HG02610 (cell line): ENCODE data around the gene MOCS3.

Experiments used
- ATAC-seq: cut with Tn5 transposase; IDR thresholded peaks from one replicate; pipeline ENCODE4 v1.9.1; 2021; ENCODE audit warnings: mild to moderate bottlenecking, moderate library complexity; ENCODE audit not compliant: unreplicated experiment

The MOCS3 gene

DNA sequence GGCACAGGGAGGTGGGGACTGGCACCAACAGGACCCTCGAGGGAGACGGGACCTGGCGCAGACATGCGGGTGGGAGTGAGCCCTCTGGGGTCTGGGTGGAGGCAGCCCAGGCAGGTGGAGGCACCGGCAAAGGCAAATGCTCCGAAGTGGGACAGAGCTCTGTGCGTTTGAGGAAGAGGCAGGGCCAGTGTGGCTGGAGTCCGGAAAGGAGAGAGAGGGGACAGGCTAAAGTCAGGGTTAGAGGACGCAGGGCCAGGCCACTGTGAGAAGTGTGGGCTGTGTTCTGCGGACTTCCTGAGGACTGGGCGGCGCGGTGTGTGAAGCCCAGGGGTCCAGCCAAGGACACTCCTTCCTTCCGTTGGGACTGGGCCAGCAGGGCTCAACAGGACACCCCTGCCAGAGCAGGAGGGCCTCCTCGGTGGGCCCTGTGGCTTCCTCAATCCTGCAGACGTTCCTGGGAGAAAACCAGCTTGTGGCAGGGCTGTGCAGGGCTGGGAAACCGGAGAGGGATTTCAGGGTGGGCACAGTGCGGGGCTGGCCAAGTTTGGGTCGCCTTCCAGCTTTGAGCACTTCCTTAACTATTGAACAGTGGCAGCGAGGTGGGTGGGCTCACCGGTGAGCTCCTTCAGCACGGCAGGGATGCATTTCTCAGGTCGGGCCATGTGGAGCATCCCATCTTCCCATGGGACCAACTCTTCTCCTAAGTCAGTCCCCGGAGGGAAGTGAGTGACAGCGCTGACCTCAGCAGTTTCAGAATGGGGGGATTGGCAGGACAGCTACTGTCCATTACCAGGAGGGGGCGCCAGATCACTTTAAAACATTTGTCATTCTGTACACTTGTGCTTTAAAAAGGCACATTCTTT is 22.5 kb downstream of the MOCS3 start:
- no peak for ATAC-seq

DNA sequence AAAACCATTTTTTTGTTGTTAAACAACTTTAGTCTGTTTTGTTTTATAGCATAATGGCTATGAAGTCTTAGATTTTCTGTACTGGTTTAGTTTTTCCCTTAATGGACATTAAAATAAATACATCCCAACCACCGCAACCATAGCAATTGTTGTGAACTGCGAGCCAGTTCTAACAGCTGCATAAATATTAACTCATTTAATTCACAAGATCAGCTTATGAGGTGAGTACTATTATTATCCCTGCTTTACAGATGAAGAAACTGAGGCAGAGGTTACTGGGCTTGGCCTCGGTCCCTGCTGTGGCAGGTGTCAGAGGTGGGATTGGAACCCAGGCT is 23.1 kb downstream of the MOCS3 start:
- ATAC-seq: no peak

DNA sequence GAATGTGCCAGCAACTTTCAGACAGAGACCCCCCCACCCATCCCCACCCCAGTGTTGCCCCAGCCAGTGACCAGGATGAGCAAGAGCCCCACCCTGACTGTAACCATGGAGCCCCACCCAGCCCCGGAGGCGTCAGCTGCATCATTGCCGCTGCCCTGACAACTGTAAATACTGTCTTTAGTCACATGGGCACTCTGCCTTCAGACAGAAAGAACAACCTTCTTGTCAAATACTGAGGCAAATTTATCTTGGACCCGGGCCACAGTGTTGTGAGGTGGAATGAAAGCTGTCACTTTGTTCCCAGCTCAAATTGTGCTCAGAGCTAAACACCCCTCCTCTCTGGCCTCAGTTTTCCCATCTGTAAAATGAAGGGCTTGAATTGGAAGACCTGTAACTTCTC is 23.7 kb downstream of the MOCS3 start:
- no peak for ATAC-seq

DNA sequence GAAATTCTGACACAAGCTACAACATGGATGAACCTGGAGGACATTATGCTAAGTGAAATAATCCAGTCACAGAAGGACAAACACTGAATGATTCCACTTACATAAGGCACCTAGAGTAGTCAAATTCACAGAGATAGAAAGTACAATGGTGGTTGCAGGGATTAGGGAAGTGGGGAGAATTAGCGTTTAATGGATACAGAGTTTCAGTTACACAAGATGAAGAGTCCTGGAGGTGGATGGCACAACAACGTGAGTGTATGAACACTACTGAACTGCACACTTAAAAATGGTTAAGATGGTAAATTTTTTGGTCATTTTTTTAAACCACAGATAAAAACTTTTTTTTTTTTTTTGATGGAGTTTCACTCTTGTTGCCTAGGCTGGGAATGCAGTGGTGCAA is 24.7 kb downstream of the MOCS3 start:
- no peak for ATAC-seq

DNA sequence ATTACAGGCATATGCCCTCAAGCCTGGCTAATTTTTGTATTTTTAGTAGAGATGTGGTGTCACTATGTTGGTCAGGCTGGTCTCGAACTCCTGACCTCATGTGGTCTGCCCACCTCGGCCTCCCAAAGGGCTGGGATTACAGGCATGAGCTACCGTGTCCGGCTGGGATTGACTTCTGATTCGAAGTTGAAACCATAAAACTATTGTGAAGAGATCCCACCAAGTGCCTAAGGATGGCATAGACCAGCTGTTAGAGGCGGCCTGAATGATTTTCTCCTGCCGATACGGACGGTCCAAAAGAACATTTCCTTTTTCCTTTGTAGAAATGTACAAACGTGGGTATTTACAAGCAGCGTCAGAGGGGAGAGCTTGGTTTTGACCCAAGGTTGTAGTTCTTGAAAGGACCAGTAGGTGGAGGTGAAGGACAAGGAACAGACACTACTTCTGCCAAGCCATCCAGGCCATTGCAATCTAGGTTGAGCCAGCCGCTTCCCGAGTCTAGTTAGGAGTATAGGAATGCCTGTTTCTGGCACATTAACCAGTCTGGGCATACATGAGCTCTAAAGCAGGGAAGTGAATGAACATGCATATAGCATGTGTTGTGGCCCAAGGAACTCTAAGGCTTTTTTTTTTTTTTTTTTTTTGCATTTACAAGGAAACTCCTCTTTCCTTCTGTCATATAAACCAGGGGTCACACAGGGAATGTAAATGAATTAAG is 29.0 kb downstream of the MOCS3 start:
- ATAC-seq: no peak

DNA sequence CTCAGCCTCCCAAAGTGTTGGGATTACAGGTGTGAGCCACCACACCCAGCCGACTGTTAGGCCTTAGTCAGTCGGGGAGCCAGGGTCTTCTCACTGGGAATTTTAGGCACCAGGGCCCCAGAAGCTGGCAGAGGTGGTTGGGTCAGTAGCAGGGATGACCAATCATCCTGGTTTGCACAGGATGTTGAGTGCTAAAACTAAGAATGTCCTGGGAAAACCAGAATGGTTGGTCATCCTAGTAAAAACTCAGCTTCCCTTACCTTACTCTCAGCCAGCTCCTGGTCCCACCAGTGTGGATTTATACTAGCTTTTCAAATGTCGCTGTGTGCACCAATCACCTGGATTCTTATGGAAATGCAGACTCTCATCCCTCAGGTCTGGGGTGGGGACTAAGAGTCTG is 32.5 kb downstream of the MOCS3 start:
- ATAC-seq: no peak

DNA sequence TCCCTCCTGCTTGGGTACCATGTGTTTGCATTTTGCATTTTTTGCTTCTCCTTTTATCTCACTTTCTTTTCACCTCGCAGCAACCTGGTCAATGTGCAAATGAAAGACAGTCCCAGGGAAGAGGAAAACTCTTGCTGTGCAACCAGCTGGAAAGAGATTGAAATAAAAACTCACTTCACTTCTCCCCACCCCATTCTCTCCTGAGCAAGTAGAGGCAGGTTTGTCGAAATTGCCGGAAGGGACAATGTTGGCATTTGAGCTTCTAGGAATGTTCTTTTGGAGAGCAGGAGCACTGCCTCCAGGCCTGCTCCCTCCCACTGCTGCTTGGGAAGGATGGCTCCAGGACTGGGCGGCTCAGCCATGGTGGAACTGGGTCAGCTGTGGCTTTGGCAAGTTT is 33.7 kb downstream of the MOCS3 start:
- ATAC-seq: no peak

DNA sequence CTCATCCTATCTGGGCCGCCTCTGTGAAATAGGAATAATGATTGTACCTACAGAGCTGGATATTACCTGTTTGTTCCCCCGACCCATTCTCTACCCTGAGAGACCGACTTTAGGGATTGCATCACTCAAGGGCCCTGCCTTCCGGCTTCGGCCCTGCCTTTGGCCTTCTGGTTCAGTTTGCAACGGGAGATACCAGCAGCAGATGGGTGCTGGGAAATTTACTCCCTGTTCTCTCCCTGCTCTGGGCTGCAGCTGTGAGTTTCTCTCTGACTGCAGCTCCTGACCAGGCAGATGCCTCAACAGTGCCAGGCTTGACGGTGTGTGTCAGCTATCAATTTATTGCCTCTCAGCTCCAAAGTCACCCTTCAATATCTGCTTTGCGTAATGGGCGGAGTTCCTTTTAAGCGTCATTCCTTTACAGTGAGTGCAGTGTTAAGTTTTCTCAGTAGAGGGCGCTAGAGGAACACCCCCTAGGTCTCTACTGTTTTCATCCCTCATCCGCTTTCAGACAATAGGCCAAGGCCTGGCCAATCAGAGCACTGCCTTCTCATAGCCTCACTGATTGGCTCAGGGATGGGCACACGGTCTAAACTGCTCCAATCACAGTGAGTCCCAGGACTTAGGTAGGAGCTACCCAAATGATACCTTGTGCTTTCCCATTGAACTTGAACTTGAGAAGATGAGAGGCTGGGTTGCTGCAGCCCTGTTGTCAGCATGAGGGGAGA is 34.3 kb downstream of the MOCS3 start:
- ATAC-seq: peak; percentile 62

DNA sequence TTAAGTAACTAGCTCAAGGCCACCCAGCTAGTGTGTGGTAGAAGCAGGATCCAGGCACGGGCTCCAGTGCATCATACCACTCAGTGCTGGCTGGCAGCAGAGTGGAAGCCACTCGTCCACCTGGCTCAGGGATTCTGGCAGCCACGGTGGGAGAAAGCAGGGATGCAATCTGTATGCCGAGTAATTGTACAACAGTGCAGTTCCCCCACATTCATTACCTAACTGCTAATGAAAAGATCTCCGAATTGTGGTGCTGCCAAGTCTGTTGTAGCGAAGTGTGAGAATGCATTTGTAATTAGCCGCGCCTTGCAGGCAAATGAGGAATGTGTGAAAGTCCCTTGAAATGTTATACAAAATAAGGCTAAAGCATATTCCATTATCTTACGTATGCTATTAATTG is 35.3 kb downstream of the MOCS3 start:
- ATAC-seq: no peak

DNA sequence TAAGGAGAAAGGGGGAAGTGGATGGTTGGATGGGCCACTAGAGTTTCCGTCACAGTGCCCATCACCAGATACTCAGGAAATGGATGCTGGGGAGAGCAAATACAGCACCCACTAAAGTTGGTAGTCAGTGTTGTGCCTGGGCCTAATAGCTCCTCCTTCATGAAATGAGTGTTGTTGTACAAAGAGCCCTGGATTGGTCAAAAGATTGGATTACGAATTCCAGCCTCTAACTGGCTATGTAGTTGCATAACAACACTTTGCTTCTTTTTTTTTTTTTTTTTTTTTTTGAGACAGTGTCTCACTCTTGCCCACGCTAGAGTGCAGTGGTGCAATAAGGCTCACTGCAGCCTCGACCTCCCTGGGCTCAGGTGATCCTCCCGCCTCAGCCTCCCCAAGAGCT is 36.9 kb downstream of the MOCS3 start:
- no peak for ATAC-seq

DNA sequence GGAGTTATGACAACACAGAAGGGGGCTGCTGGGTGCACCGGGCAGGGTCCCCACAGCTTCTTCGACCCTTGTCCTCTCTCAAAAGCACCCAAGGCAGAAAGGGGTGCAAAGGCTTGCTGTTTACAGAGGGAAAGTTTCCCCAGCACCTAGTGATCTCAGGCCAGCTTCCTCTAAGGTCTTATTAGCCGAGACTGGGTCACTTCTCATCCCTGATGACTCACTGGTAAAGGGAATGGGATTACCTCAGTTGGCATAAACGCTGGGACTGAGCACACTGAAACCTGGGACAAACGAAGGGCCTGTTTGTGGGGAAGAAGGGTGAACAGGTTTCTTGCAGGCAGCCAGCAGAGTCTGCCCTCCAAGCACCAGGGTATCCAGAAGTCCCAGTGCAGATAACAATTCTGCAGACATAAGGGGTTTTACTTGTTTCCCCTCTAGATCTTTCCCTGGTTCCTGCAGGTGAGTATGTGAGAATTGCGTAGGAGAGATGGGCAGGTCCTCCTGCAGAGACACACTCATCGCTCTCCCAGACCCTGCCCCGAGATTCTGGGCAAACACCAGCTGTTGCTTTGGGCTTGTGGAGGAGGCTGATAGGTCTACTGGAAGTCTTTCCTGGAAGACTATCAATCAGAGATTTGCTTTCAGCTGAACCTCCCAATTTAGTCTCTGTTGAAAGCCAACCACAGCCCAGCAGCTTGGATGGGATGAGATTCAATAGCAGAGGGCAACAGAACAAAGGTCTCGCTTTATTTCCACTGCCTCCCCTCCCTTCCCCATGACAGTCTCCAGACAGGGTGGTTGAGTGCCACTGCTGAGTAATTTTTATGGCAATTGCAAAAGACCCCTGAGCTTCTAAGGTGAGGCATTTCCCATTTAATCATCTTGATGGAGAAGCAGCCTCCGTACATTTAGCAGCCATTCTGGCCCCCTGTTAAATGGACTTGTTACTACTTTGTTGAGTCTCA is 38.6 kb downstream of the MOCS3 start:
- ATAC-seq: no peak

DNA sequence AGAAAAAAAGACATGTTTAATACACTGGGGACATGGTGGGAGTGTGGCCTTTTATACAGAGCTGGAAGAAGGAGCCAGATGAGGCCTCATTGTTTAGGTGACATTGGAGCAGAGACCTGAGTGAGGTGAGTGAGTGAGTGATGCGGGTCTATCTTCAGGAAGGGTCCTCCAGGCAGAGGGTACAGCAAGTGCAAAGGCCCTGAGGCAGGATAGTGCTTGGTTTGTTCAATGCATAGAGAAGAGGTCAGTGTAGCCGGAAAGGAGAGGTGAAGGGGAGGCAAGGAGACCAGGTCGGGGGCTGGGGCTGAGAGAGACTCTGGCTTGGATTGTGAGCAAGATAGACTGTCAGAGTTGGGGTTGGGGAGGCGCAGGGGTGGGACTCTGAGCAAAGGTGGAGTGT is 40.7 kb downstream of the MOCS3 start:
- ATAC-seq: no peak

DNA sequence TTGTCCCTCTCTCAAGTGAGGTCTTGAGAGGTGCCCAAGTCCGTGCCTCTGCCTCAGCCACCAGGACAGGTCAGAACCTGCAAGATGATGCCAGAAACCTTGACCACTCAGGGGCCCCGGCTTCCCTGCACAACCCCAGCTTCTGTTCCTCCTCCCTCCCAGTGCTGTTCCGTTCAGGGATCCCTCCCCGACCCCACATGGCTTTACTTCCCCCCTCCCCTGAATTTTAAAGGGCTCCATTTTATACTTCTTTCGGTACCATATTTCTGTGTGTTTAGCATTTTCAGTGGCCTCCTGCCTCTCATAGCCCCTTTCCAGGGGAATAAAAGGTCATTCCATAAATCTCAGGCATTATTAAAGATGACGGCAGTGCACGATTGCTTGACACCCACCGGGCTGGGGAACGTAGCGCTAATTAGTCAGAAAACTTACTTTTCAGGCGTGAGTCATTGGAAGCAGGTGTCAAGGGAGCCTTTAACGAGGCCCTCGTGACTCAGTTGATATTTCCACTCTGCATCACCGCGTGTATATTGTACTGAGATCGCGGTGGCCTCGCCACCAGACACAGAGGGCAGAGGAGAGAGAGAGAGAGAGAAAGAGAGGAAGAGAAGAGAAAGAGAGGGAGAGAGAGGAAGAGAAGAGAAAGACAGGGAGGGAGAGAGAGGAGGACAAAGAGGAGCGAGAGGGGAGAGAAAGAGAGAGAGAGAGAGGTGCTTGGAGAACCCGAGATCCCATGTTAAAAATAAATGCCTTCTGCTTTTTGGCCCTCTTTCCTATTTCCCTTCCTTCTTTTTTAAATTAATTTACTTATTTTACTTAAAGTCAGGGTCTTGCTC is 43.0 kb downstream of the MOCS3 start:
- ATAC-seq: no peak

DNA sequence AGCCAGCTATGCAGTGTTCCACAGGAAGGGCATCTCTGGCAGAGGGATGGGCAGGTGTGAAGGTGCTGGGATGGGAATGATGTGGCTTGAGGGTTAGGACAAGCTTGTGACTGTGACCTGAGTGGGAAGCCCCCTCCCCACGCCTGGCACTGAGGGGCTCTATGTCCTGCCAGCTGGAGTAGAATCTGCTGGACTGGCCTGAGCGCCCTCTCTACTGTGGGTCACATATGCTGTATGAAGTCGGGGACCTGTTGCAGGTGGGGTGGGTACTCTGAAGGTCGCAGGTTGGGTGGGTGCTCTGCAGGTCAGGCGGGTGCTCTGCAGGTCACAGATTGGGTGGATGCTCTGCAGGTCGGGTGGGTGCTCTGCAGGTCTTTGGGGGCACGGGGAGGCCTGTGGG is 44.0 kb downstream of the MOCS3 start:
- ATAC-seq: no peak

DNA sequence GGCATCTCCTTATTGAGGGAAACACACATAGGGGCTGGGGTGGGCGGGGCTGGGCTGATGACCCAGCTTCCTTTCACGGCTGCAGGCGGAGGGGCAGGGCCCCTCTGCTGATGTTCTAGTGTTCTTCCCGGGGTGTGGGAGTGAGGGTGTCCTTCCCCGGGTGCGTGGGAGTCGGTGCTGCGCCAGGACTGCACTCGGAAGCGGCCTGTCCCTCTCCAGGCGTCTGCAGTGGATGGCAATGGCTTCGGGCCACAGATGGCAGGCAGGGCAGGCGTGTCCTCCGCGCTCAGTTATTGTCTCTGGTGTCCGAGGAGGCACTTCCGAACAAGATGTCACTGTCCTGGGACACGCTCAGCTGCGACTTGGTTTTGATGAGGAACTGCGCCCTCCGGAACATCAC is 45.1 kb downstream of the MOCS3 start:
- ATAC-seq: no peak

DNA sequence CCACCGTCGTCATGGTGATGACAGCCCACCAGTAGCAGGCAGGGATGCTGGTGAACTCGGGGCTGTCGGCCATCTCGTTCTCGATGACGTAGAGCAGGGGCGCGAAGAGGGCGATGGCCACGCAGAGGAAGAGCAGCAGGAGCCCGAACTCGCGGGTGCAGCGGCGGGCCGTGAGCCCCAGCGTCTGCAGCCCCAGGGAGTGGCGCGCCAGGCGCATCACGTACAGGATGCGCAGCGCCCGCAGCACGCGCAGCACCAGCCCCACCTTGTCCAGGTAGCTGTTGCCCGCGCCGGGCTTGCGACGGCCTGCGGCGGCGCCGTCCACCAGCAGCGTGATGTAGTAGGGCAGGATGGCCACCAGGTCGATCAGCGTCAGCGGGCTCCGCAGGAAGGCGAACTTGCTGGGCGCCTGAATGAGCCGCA is 45.7 kb downstream of the MOCS3 start:
- no peak for ATAC-seq

DNA sequence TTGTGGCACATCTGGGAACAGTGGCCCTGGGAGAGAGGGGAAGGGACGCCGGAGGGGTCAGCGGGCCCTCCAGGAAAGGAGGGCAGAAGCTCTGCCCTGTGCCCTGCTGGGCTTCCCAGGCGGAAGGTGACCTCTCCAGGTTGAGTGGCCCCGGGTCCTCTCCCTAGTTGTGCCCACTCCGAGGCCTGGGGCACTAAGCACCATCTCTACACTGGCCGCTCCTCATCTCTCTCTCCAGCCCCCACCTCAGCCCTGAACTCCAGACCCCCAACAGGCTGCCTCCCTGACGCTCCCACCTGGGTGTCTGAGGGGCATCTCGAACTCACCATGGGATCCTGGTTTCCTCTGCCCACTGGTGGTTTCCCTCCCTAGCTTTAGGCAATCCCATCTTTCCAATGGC is 46.2 kb downstream of the MOCS3 start:
- ATAC-seq: no peak

DNA sequence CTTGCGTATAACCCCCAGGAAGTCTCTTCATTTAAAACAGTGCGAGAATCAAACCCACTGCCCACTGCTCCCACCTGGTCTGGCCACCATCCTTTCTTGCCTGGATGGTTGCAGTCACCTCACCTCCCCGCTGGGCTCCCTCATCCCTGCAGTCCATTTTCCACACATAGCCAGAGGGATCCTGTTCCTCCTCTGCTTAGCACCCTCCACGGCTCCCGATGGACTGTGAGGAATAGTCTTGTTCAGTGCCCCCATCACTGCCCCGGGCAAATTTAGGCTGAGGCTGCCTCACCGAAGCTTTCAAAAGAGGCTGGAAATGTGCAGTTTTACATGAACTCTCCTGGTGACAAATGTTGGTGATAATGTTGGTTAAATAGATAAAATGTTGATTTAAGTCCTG is 46.6 kb downstream of the MOCS3 start:
- no peak for ATAC-seq

DNA sequence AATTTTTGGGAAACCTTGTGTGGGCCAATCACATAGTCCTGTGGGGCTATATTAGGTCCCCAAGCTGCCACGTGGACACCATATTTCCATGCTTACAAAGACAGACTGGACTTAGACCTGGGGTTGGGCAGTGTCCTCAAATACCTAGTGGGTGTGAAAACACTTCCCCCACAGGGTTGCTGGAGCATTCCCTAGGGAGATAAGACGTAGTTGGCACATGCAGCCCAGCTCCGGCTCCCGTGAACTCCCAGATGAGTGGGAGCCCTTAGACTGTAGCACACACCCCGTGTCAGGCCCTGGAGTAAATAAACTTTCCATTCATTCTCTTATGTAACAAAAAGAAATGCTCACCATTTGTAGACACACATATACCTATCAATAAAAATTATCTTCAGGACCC is 50.1 kb downstream of the MOCS3 start:
- ATAC-seq: no peak
